IPS-18a (cell line): ENCODE results near the gene LAPTM5.
"Not testable (repeated sequence)": the region's sequence is repeated elsewhere in the genome, so short reads cannot be mapped to it uniquely, and the experiment has no call there.

Source experiments
- H3K27ac ChIP-seq: one replicate; pipeline ENCODE4 v1.5.1; 2013; ENCODE audit warnings: low read length
- H3K27me3 ChIP-seq: one replicate; pipeline ENCODE4 v1.6.1; 2013; ENCODE audit warnings: mild to moderate bottlenecking, low read length; ENCODE audit not compliant: control insufficient read depth, insufficient read depth
- H3K36me3 ChIP-seq: one replicate; pipeline ENCODE4 v1.6.1; 2013; ENCODE audit warnings: low read depth, low read length; ENCODE audit not compliant: control insufficient read depth
- H3K4me1 ChIP-seq: one replicate; pipeline ENCODE4 v1.6.1; 2013; ENCODE audit warnings: low read depth, low read length; ENCODE audit not compliant: control insufficient read depth
- H3K4me3 ChIP-seq: one replicate; pipeline ENCODE4 v1.5.1; 2013; ENCODE audit warnings: low read length
- H3K9ac ChIP-seq: one replicate; pipeline ENCODE4 v1.6.1; 2013; ENCODE audit warnings: mild to moderate bottlenecking, low read length, moderate library complexity
- H3K9me3 ChIP-seq: one replicate; pipeline ENCODE4 v1.6.1; 2013; ENCODE audit warnings: low read depth, low read length; ENCODE audit not compliant: control insufficient read depth

The LAPTM5 gene

GRCh38 chr1:30794260-30794659, 36.7 kb upstream of the LAPTM5 start:
- Histone ChIP-seq H3K36me3 (no peaks in the 10 kb centered on the region), H3K4me3 (no peak overlapping the region), H3K4me1 (no peaks in the 10 kb centered on the region)

GRCh38 chr1:30793209-30793608, 35.6 kb upstream of the LAPTM5 start:
- Histone ChIP-seq H3K9me3 (no peaks in the 10 kb centered on the region), H3K27ac (no peak overlapping the region), H3K27me3 (no peaks in the 10 kb centered on the region), H3K4me3 (no peak overlapping the region), H3K9ac (no peak overlapping the region), H3K4me1 (no peaks in the 10 kb centered on the region), H3K36me3 (no peaks in the 10 kb centered on the region)

More at GRCh38 chr1:30794260-30794659, 36.7 kb upstream of the LAPTM5 start:
- no peak overlapping the region for H3K27ac ChIP-seq
- H3K9me3 ChIP-seq, result no peaks in the 10 kb centered on the region
- H3K9ac ChIP-seq, result no peak overlapping the region
- H3K27me3 ChIP-seq, result no peaks in the 10 kb centered on the region

- Histone ChIP-seq H3K27me3 (no peaks in the 10 kb centered on the region), H3K4me3 (no peak overlapping the region), H3K36me3 (no peaks in the 10 kb centered on the region), H3K4me1 (no peaks in the 10 kb centered on the region), H3K9me3 (no peaks in the 10 kb centered on the region), H3K9ac (no peak overlapping the region), H3K27ac (no peak overlapping the region)
Observed at GRCh38 chr1:30791868-30792267, 34.3 kb upstream of the LAPTM5 start.

GRCh38 chr1:30790850-30791778, 33.5 kb upstream of the LAPTM5 start:
- Histone ChIP-seq H3K27me3 (no peaks in the 10 kb centered on the region), H3K27ac (no peak overlapping the region), H3K9me3 (no peaks in the 10 kb centered on the region), H3K4me1 (peaks cover 5% of the 10 kb centered on the region), H3K4me3 (no peak overlapping the region), H3K36me3 (no peaks in the 10 kb centered on the region), H3K9ac (no peak overlapping the region)

GRCh38 chr1:30790256-30790525, 32.6 kb upstream of the LAPTM5 start:
- H3K27ac ChIP-seq, H3K9me3 ChIP-seq, H3K4me1 ChIP-seq, H3K9ac ChIP-seq, H3K4me3 ChIP-seq, H3K36me3 ChIP-seq, H3K27me3 ChIP-seq: not testable (repeated sequence)

- Histone ChIP-seq H3K4me3 (no peak overlapping the region), H3K4me1 (peaks cover 5% of the 10 kb centered on the region), H3K9ac (no peak overlapping the region), H3K36me3 (no peaks in the 10 kb centered on the region), H3K27me3 (no peaks in the 10 kb centered on the region), H3K9me3 (no peaks in the 10 kb centered on the region), H3K27ac (no peak overlapping the region)
Observed at GRCh38 chr1:30789388-30790255, 32.0 kb upstream of the LAPTM5 start.

- Histone ChIP-seq H3K9me3 (no peaks in the 10 kb centered on the region), H3K4me3 (no peak overlapping the region), H3K4me1 (peaks cover 5% of the 10 kb centered on the region), H3K27ac (no peak overlapping the region), H3K27me3 (no peaks in the 10 kb centered on the region), H3K9ac (no peak overlapping the region), H3K36me3 (no peaks in the 10 kb centered on the region)
Observed at GRCh38 chr1:30788580-30789387, 31.2 kb upstream of the LAPTM5 start.

- Histone ChIP-seq H3K36me3 (no peaks in the 10 kb centered on the region), H3K27me3 (no peaks in the 10 kb centered on the region), H3K9ac (no peak overlapping the region), H3K4me1 (peaks cover 5% of the 10 kb centered on the region), H3K9me3 (no peaks in the 10 kb centered on the region), H3K4me3 (no peak overlapping the region), H3K27ac (no peak overlapping the region)
Observed at GRCh38 chr1:30787856-30788495, 30.4 kb upstream of the LAPTM5 start.

GRCh38 chr1:30787266-30787665, 29.7 kb upstream of the LAPTM5 start:
- Histone ChIP-seq H3K4me3 (no peak overlapping the region), H3K9ac (no peak overlapping the region), H3K4me1 (peaks cover 9% of the 10 kb centered on the region), H3K9me3 (no peaks in the 10 kb centered on the region), H3K27me3 (no peaks in the 10 kb centered on the region), H3K36me3 (no peaks in the 10 kb centered on the region), H3K27ac (no peak overlapping the region)

GRCh38 chr1:30786264-30786991, 28.9 kb upstream of the LAPTM5 start:
- peaks cover 9% of the 10 kb centered on the region for H3K4me1 ChIP-seq
- no peaks in the 10 kb centered on the region for H3K9me3 ChIP-seq
- H3K4me3 ChIP-seq, result no peak overlapping the region
- no peak overlapping the region for H3K27ac ChIP-seq
- no peaks in the 10 kb centered on the region for H3K36me3 ChIP-seq
- H3K27me3 ChIP-seq, result no peaks in the 10 kb centered on the region
- no peak overlapping the region for H3K9ac ChIP-seq
